ENCODE data around the gene KAZALD1.
A peak's percentile ranks its signal among the peaks of the same experiment; 100 is the strongest.

The KAZALD1 gene

GRCh38 chr10:101047961-101048892 lies 13.6 kb upstream of the KAZALD1 start:
- DNase-seq (ENCODE audit: low spot score): no peak

- DNase-seq (ENCODE audit: low spot score): peak; percentile 92
Measured at GRCh38 chr10:101050208-101051069, 11.3 kb upstream of the KAZALD1 start.

- DNase-seq (ENCODE audit: low spot score): no peak
Measured at GRCh38 chr10:101052285-101052684, 9.5 kb upstream of the KAZALD1 start.

- DNase-seq (ENCODE audit: low spot score): no peak
Measured at GRCh38 chr10:101053516-101053915, 8.3 kb upstream of the KAZALD1 start.

- DNase-seq (ENCODE audit: low spot score): no peak
Measured at GRCh38 chr10:101054351-101054750, 7.4 kb upstream of the KAZALD1 start.

GRCh38 chr10:101054876-101055275 lies 6.9 kb upstream of the KAZALD1 start:
- DNase-seq (ENCODE audit: low spot score): no peak

- no peak for DNase-seq (ENCODE audit: low spot score)
Measured at GRCh38 chr10:101055411-101055810, 6.4 kb upstream of the KAZALD1 start.

GRCh38 chr10:101056365-101057151 lies 5.2 kb upstream of the KAZALD1 start:
- DNase-seq (ENCODE audit: low spot score): no peak

- DNase-seq (ENCODE audit: low spot score): peak; percentile 85
Measured at GRCh38 chr10:101060036-101060950, 1.5 kb upstream of the KAZALD1 start.

- peak; percentile 99 for DNase-seq (ENCODE audit: low spot score)
Measured at GRCh38 chr10:101060951-101061623, 702 bp upstream of the KAZALD1 start.

- peak; percentile 88 for DNase-seq (ENCODE audit: low spot score)
Measured at GRCh38 chr10:101062232-101063049, 652 bp downstream of the KAZALD1 start.

- no peak for DNase-seq (ENCODE audit: low spot score)
Measured at GRCh38 chr10:101063050-101063525, 1.3 kb downstream of the KAZALD1 start.

GRCh38 chr10:101063548-101064414 lies 2.0 kb downstream of the KAZALD1 start:
- DNase-seq (ENCODE audit: low spot score): no peak

GRCh38 chr10:101064415-101065030 lies 2.7 kb downstream of the KAZALD1 start:
- no peak for DNase-seq (ENCODE audit: low spot score)

GRCh38 chr10:101065481-101066145 lies 3.8 kb downstream of the KAZALD1 start:
- no peak for DNase-seq (ENCODE audit: low spot score)

GRCh38 chr10:101066146-101066895 lies 4.5 kb downstream of the KAZALD1 start:
- DNase-seq (ENCODE audit: low spot score): peak; percentile 76

Data from ecto neural progenitor cell (in vitro differentiated cells).